ENCODE results near the gene CCDC88C.

The CCDC88C gene

GRCh38 chr14:91270619-91271018, 147.0 kb downstream of the CCDC88C start:
- no peaks in the 10 kb centered on the region for H3K27me3 ChIP-seq (ENCODE audit: insufficient read depth, low read length)
- no peak overlapping the region for H2AFZ ChIP-seq (ENCODE audit: low read length)
- no peak overlapping the region for H3K4me3 ChIP-seq (ENCODE audit: low read depth, low read length, poor library complexity, severe bottlenecking)
- H3K79me2 ChIP-seq (ENCODE audit: insufficient read depth, low read length), result no peaks in the 10 kb centered on the region
- H3K36me3 ChIP-seq (ENCODE audit: insufficient read depth, low read length), result peaks cover 60% of the 10 kb centered on the region
- no peaks in the 10 kb centered on the region for H4K20me1 ChIP-seq (ENCODE audit: insufficient read depth, low read length)
- no peak overlapping the region for H3K4me2 ChIP-seq (ENCODE audit: low read length)
- no peaks in the 10 kb centered on the region for H3K9me2 ChIP-seq (ENCODE audit: low read depth, low read length)
- no peak overlapping the region for H3K9ac ChIP-seq (ENCODE audit: low read length)
- H3K27ac ChIP-seq (ENCODE audit: low read depth, low read length, poor library complexity, severe bottlenecking), result no peak overlapping the region
- no peaks in the 10 kb centered on the region for H3K9me3 ChIP-seq (ENCODE audit: low read length)
- no peak for TF ChIP-seq CTCF (IDR thresholded peaks at IDR 0.05; ENCODE audit: low read length)
- no peak for TF ChIP-seq EZH2 (IDR thresholded peaks at IDR 0.05; ENCODE audit: borderline replicate concordance, low read length)
- no peaks in the 10 kb centered on the region for H3F3A ChIP-seq (ENCODE audit: insufficient read depth, low read length)
- H3K4me1 ChIP-seq (ENCODE audit: insufficient read depth, low read length, severe bottlenecking), result no peaks in the 10 kb centered on the region

- no peak for TF ChIP-seq EZH2 (IDR thresholded peaks at IDR 0.05; ENCODE audit: borderline replicate concordance, low read length)
- TF ChIP-seq CTCF (IDR thresholded peaks at IDR 0.05; ENCODE audit: low read length), result no peak
- Histone ChIP-seq H3K4me2 (ENCODE audit: low read length) (no peak overlapping the region), H3K9ac (ENCODE audit: low read length) (no peak overlapping the region), H3K9me2 (ENCODE audit: low read depth, low read length) (no peaks in the 10 kb centered on the region), H3K27ac (ENCODE audit: low read depth, low read length, poor library complexity, severe bottlenecking) (no peak overlapping the region), H3K79me2 (ENCODE audit: insufficient read depth, low read length) (no peaks in the 10 kb centered on the region), H3K36me3 (ENCODE audit: insufficient read depth, low read length) (peaks cover 57% of the 10 kb centered on the region), H2AFZ (ENCODE audit: low read length) (no peak overlapping the region), H3K4me3 (ENCODE audit: low read depth, low read length, poor library complexity, severe bottlenecking) (no peak overlapping the region), H3K9me3 (ENCODE audit: low read length) (no peaks in the 10 kb centered on the region), H3F3A (ENCODE audit: insufficient read depth, low read length) (no peaks in the 10 kb centered on the region), H4K20me1 (ENCODE audit: insufficient read depth, low read length) (no peaks in the 10 kb centered on the region), H3K27me3 (ENCODE audit: insufficient read depth, low read length) (no peaks in the 10 kb centered on the region), H3K4me1 (ENCODE audit: insufficient read depth, low read length, severe bottlenecking) (peaks cover under 1% of the 10 kb centered on the region)
These were observed 147.4 kb downstream of the CCDC88C start for GRCh38 chr14:91270188-91270587.

GRCh38 chr14:91269076-91269991, 148.3 kb downstream of the CCDC88C start:
- H3K9me2 ChIP-seq (ENCODE audit: low read depth, low read length), result no peaks in the 10 kb centered on the region
- TF ChIP-seq CTCF (IDR thresholded peaks at IDR 0.05; ENCODE audit: low read length) (no peak), EZH2 (IDR thresholded peaks at IDR 0.05; ENCODE audit: borderline replicate concordance, low read length) (no peak)
- no peak overlapping the region for H3K4me2 ChIP-seq (ENCODE audit: low read length)
- no peaks in the 10 kb centered on the region for H4K20me1 ChIP-seq (ENCODE audit: insufficient read depth, low read length)
- H3K9me3 ChIP-seq (ENCODE audit: low read length), result no peaks in the 10 kb centered on the region
- H2AFZ ChIP-seq (ENCODE audit: low read length), result no peak overlapping the region
- no peak overlapping the region for H3K27ac ChIP-seq (ENCODE audit: low read depth, low read length, poor library complexity, severe bottlenecking)
- H3K9ac ChIP-seq (ENCODE audit: low read length), result no peak overlapping the region
- H3K4me1 ChIP-seq (ENCODE audit: insufficient read depth, low read length, severe bottlenecking), result peaks cover 7% of the 10 kb centered on the region
- H3F3A ChIP-seq (ENCODE audit: insufficient read depth, low read length), result no peaks in the 10 kb centered on the region
- no peaks in the 10 kb centered on the region for H3K79me2 ChIP-seq (ENCODE audit: insufficient read depth, low read length)
- H3K4me3 ChIP-seq (ENCODE audit: low read depth, low read length, poor library complexity, severe bottlenecking), result no peak overlapping the region
- H3K36me3 ChIP-seq (ENCODE audit: insufficient read depth, low read length), result peaks cover 48% of the 10 kb centered on the region
- no peaks in the 10 kb centered on the region for H3K27me3 ChIP-seq (ENCODE audit: insufficient read depth, low read length)
